GM19043 (cell line): ENCODE results near the gene ARHGEF39.

Source experiments
- ATAC-seq: cut with Tn5 transposase; IDR thresholded peaks from one replicate; pipeline ENCODE4 v1.9.1; 2021; ENCODE audit warnings: low read depth; ENCODE audit not compliant: unreplicated experiment

Gene ARHGEF39, protein sequence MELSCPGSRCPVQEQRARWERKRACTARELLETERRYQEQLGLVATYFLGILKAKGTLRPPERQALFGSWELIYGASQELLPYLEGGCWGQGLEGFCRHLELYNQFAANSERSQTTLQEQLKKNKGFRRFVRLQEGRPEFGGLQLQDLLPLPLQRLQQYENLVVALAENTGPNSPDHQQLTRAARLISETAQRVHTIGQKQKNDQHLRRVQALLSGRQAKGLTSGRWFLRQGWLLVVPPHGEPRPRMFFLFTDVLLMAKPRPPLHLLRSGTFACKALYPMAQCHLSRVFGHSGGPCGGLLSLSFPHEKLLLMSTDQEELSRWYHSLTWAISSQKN

DNA sequence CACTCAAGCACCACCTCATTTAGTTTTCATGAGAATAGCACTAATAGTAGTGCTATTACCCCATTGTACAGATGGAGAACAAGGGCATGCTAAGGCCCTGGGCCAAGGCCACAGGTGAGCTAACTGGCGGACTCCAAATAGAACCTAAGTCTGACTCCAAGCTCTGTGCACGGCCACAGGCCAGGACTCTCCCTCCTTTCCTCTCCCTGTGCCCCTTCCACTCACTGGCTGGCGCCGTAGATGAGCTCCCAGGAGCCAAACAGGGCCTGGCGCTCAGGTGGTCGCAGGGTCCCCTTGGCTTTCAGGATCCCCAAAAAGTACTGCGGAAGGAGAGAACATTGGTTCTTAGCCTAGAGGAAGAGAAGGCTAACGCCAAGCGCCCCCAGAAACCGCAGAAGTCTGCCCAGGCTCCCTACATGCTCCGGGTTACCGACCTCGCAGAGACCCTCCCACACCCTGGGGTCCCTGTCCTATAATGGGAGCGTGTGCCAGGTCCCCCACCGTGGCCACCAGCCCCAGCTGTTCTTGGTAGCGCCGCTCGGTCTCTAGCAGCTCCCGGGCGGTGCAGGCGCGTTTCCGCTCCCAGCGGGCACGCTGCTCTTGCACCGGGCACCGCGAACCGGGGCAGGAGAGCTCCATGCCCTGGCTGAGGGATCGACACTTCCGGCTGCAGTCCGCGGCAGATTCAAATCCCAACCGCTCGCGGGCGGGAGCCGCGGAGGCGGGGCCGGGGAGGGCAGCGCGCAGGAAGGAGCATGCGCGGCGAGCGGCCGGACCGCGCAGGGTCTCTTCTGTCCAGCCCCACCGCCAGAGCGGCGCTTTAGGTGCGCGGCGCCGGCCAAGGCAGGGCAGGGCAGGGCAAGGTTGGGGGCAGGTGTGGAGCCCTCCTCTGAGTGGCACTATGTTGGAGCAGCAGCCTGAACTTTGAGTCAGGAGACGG is at the start of gene ARHGEF39:
Gene ARHGEF39 (minus strand): TSS at position 665 of the 940 bp plus-strand sequence. CDS start 26 bp downstream, at position 639.
- peak; percentile 84 for ATAC-seq

DNA sequence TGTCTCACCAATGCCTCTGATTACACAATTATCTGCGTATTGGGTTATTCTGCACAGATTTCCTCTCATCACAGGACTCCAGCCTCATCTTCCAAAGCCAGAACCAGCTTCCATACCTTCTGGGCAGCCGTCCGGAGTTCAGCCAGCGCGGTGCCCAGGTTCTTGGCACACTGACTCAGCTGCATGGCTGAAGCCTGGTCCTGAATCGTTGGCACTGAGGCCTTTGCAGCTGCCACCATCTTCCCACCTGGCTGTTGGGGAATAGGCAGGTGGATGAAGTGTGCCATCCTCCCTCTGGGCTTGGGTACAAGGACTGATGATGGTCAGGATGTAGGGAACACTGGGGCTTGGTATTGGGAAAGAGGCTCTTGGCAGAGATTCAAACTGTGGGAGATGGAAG is 49.1 kb upstream of the ARHGEF39 start:
- no peak for ATAC-seq

DNA sequence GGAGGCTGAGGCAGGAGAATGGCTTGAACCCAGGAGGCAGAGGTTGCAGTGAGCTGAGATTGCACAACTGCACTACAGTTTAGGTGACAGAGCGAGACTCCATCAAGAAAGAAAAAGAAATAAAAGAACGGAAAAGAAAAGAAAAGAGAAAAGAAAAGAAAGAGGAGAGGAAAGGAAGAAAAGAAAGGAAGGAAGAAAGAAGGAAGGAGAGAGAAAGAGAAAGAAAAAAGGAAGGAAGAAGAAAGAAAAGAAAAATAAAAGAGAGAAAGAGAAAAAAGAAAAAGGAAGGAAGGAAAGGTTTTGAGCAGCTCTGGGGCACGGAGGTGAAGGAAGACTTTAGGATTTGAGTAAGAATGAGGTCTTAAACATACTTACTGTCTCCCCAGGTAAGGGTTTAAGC is 48.6 kb upstream of the ARHGEF39 start:
- no peak for ATAC-seq

DNA sequence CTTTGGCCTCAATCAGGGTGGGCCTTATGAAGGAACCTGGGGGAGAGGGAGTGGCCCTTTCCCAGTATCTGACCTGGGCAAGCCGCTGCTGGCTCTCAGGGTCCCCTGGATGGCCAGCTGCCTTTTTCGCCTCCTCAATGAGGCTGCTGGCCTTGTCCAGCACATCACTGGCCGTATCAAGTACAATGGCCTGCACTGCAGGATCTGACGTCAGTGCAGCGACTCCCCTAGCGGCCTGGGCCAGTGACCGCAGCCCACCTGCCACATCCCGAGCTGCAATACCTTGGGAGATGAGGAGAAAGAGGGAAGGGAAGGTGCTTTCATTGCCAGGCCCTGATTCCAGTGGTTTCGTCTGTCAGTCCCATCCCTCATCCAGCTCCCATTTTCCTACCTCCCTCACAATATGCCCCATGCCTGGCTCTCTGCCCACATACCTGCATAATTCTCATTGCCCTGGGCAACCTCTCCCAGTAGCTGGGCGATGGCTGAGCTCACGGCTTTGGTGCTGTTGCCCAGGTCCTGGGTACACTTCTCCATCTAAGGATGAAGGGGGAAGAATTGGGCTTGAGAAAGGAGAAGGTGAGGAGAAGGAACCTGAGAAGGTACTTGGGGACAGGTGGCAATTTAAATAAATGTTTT is 47.9 kb upstream of the ARHGEF39 start:
- no peak for ATAC-seq

DNA sequence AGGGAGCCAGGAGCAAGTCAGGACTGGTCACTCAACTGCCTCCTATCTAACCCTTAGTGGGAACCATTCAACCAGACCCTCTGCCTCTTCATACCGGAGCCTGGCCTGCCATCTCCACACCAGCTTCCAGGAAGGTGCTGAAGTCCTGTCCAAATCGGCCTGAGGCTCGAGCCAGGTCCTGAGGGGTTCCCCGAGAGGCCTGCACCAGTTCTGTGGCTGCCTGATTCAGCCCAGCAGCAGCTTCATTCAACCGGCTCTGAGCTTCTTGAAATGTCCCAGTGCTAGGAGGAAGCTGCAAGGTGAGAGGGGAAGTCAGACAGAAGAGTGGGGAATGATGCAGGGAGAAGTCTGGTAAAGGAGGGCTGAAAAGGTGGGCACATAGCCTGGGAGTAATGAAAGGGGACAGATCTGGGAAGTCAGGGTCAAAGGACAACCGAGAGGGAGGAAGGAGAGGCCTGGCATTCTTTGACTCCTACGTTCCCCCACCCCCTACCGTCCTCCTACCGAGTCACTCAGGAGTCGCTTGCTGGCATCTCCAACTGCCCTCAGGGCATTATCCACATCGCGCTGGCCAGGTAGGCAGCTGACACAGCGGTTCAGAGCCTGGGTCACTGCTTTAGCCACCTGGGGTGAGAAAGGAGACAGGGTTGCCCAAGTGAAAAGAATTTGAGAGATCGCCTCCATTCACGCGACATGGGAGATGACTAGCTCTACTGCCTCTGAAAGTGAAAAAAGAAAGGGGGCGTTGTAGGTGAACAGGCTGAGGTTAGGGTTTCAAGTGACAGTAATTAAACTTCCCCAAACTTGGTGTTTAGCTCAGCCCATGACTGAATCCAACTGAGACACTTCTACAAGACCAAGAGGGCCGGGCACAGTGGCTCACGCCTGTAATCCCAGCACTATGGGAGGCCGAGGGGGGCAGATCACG is 46.8 kb upstream of the ARHGEF39 start:
- ATAC-seq, result no peak

DNA sequence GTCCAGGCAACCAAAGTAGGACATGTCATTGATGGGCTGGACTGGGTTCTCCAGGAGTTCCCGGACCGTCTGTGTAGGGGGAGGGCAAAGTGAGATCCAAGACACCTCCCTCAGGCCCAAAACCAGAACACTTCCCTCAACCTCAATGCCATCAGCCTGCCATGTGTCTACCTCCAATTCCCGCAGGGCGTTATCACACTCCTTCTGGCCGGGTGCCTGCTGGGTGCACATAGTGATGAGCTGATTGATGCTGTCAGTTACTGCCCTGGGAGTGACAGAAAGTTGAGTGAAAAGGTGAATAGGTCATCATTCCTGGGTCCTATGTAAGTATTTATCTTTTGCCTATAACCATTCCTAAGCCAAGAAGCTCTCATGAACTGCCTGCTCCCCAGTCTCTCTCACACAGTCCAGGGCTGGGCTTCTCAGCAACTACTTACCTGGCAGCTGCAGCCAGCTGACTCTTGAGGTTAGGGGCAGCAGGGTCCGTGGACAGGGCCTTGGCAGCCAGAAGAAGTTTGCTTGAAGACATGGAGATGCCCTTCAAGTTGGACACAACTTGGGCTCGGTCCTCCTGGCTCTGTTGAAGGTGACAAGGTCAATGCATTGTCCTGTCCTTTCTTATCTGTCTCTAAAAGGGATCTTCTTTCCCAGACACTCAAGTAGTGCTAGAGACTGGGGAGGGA is 46.0 kb upstream of the ARHGEF39 start:
- no peak for ATAC-seq

DNA sequence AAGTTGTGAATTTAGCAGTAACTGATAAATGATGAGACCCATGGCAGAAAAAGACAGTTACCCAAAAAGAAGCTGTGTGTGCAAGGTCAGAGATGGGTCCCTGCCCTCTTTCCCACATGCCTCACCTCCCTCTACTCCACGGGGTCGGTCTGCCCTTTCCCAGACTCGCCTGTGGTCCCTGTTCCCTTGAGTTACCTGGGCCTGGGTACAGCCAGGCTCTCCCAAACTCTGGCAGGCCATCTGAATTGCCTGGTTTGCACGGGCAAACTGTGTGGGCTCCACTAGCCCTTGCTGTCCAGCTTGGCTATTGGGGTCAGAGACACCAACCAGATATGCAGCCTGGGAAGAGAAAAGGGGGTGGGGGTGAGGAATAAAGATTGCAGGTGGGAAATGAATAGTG is 43.2 kb upstream of the ARHGEF39 start:
- ATAC-seq, result no peak

DNA sequence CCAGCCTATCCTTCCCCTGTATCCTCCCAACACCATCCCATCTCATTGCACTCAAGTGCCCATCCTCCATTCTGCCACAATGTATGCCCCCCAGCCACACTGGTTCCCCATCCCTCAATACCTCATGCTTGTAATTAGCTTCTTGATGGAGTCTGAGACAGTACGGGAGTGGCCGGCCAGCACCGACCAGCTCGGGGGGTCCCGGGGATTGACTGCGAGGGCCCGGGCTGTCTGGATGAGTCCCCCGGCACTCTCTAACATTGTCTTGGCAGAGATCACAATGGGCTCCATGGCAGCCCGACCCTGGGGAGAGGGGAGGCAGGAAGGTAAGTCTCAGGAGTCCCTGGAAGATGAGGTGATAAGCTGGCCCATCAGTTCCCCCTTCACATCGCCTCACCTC is 42.0 kb upstream of the ARHGEF39 start:
- ATAC-seq, result no peak

DNA sequence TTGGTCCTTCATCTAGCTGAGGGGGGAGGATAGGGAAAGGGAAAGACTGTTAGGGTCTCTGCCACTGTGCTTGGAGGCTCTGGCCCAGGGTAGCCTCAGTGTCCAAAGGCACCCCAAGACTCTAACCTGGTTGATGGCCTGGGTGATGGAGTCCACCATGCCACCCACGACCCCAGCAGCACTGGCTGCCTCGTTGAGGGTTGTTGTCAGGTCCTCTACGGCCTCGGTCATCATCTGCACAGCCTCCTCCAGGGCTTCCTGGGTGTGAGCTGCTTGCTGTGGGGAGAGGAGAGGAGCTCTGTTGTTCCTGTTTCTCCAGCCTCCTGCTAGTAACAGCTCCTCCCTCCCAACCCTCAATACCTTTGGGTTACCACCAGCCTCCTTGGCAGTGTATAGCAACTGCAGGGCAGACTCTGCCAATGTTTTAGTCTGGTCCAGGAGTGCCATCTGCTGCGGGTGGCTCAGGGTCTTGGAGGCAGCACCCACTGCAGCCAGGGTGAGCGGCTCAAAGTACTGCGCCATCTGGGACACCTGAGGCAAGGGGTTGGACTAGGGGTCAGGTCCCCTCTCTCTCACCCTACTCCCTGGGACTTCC is 40.9 kb upstream of the ARHGEF39 start:
- ATAC-seq, result no peak

DNA sequence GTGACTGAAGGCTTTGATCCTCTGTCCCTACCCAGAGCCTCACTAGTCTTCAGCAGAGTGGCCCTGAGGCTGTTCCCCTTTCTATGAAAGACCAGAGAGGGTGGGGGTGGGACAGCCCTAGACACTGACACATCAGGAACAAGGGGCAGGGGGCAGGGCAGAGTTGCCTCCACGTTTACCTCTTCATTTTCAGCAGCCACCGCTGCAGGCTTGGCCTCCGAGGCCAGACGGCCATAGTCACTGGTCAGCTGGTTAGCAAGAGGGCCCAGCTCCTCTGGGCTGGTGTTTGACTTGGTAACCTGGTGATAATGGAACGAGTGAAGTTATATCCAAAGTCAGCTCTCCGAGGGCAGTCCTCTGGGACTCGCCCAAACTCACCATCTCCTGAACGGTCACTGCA is 40.4 kb upstream of the ARHGEF39 start:
- ATAC-seq, result no peak

DNA sequence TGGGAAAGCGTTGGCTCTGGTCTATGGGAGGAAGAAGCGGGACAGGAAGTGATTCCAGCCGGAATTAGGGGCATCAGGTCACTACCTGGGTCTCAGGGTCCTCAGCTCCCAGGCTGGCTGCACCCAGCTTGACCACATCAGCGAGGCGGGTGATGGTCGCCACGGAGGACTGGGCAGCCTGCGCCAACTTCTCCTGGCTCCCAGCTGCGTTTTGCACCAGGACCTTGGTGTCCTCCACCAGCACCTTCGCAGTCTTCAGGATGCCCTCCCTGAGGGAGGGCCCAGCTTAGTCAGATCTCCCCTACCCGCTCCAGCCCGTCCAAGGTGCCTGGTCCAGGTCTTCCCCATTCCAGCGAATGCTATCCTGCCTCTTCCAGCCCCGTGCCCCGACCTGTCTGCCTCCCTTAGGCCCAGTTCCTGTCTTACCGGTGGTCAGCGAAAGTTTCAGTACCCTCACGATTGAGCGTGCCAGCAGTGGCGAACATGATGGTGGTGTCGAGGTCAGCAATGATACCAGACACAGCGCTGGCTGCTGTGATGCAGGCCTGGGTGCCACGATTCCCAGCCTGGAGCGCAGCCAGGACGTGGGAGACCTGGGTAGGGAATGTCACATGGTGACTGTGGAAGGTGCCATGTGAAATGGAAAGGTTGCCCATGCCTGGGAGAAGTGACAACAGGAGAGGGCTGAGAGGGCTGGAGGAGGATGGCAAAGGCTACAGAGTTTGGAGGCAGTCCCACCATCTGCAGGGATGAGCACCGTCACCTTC is 39.1 kb upstream of the ARHGEF39 start:
- ATAC-seq, result no peak

DNA sequence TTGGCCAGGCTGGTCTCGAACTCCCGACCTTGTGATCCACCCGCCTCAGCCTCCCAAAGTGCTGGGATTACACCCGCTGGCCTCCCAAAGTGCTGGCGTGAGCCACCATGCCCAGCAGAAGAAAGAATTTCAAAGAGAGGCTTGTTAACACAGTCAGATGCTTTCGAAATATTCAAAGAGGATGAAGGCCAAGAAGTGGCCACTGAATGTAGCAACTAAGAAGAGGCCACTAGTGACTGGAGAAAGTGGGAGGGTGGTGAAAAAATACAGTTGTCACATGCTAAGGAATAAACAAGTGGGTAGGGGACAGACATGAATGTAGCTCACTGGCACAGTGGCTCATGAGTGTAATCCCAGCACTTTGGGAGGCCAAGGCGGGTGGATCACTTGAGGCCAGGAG is 37.7 kb upstream of the ARHGEF39 start:
- ATAC-seq, result no peak

DNA sequence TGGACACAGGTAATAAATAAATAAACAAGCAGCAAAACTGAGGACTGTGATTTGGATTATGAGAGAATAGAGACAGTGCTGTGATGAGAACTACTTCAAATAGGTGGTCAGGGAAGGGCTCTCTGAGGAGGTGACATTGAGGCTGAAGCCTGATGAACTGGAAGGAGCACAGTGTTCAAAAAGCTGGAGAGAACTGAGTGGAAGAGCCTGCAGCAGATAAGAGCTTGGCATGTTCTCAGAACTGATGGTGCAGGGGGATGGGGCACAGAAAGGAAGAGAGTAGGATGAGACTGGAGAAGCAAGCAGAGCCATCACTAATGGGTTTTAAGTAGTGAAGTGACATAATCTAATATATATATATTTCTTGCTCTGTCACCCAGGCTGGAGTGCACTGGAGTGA is 35.9 kb upstream of the ARHGEF39 start:
- no peak for ATAC-seq

DNA sequence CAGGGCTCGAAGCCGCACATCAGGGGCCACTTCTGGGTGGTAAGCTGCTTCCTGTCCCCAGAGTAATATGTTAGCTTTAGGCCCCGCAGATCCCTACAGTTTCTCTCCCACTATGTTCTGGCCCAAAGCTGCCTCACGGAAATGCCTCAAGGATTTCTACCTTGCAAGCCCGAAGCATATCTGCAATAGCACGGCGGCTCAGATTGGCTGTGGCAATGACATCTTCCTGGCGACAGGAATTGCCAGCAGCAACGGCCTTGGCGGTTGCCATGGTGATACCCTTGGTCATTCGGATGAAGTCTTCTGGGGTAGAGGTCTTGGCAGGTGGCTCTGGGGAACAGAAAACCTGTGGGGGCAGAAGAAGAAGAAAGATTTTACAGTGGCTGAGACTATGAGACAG is 35.0 kb upstream of the ARHGEF39 start:
- ATAC-seq, result no peak

DNA sequence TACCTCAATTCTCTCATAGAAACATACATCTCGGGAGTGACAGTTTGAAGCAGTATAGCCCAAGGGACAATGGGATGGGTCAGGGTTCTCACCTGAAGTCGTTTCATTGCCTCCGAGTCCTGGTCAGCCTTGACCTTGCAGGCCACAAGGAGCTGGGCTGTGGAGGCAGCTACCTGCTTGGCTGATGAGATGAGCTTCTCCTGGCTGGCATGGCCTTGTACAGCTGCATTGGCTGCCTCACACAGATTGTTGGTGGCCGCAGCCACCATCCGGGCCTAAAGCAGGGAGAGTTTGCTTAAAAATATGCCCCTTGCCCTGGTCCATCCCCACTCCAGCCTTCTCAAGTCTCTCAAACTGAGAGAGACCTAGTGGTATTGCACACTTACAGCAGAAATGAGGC is 33.2 kb upstream of the ARHGEF39 start:
- ATAC-seq, result no peak

DNA sequence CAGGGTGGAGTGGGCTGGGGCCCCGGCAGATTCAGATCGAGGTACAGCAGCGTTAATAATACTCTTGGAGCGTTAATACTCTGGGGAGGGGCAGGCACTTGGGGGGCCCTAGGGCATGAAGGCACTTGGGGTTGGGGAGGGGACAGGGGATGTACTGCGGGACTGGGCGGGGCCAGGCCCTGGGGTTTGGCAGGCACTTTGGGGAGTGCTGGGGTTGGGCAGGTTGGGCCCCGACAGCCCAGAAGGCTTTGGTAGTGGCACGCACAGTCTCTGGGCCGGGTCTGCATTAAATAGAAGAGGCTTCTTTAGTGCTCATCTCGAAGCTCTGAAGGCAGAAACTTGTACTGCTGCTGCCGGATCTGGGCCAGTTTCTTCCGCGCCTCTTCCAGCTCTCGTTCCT is 32.5 kb upstream of the ARHGEF39 start:
- no peak for ATAC-seq

DNA sequence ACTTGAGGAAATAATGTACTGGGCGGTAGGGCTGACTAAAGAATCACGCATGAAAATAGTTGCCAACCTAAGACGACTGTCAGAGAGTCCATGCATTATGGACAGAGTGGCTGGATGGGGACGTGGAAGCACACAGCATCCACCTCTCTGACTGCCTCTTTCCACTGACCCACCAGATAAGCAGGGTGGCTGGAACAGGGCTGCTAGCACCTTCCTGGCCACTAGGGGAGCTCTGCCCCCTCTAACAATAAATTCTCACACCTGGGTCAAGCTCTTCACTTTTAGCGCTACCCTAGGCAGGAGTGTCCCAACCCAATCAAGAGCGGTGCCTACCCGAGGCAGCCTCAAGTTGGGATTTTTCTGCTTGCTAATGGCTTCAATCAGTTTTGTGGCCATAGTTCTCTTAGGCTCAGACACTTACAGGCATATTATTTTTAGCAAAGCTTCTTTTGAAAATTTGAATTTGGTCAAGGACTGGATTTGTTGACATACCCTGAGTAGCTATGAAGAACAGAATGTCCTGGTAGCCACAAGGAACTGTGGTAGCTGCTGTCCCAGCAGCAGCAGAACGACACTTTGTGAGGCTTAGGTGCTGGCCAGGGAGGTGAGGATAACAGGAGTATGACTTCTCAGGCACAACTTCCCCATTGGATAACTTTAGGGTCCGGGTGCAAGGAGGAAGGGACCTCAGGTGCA is 31.7 kb upstream of the ARHGEF39 start:
- peak; percentile 71 for ATAC-seq

DNA sequence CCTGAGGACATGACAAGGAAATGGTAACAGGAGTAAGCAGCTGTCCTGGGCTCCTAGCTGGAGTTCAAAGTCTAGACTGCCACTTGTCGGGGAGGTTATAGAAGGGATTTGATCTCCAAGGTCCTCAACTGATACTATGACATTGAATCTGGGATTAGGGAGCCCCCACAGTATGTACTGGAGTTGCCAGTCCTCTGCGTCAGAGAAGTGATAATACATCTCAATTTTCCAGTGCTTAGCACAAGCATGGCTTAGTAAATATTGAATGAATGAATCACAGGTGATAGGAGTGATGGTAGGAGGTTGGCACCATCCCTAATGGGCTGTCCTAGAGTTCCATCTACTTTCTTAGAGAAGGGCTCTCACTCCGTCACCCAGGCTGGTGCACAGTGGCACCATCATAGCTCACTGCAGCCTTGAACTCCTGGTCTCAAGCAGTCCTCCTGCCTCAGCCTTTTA is 31.0 kb upstream of the ARHGEF39 start:
- no peak for ATAC-seq
